GM19099 (cell line): ENCODE measurements around the gene OR5AU1.

ENCODE experiments used
- POLR2A ChIP-seq: IDR thresholded peaks from 3 replicates; pipeline ENCODE4 v1.6.1; 2011; ENCODE audit warnings: low read depth; ENCODE audit not compliant: insufficient read length; ENCODE audit errors: extremely low read depth

The OR5AU1 gene

GRCh38 chr14:21155963-21156362, at the start of gene OR5AU1:
OR5AU1 (minus strand) TSS chr14:21156063; CDS start chr14:21155872, 191 bp downstream.
- no peak for TF ChIP-seq POLR2A

- TF ChIP-seq POLR2A = no peak
Observed at GRCh38 chr14:21205026-21205677, 49.3 kb upstream of the OR5AU1 start.

GRCh38 chr14:21204167-21205025, 48.5 kb upstream of the OR5AU1 start:
- TF ChIP-seq POLR2A = peak; percentile 26

- no peak for TF ChIP-seq POLR2A
Observed at GRCh38 chr14:21203470-21204166, 47.8 kb upstream of the OR5AU1 start.

GRCh38 chr14:21202463-21203358, 46.8 kb upstream of the OR5AU1 start:
- no peak for TF ChIP-seq POLR2A

DNA sequence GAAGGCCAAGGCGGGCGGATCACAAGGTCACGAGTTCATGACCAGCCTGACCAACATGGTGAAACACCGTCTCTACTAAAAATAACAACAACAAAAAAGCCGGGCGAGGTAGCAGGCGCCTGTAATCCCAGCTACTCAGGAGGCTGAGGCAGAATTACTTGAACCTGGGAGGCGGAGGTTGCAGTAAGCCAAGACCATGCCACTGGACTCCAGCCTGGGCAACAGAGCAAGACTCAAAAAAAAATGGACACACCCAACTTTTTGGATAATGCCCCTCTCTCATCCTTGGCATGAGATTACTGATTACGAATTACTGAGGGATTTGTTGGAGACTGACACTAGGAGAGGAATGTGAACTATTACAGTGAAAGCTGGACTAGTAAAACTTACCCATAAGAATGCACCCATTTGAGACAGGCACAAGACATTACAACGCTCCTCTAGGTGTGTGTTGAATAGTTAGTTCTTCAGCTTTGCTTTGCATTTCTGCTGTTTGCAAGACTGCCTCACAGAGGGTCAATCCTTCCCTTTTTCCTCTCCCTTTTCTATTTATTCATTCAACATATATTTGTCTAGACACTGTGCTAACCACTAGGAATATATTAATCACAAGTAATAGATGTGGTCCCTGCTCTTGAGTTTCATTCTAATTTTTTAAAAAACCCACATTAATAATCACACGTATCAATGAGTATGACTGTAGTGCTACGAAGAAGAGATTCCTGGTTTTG, 46.0 kb upstream of the OR5AU1 start:
- TF ChIP-seq POLR2A = no peak

DNA sequence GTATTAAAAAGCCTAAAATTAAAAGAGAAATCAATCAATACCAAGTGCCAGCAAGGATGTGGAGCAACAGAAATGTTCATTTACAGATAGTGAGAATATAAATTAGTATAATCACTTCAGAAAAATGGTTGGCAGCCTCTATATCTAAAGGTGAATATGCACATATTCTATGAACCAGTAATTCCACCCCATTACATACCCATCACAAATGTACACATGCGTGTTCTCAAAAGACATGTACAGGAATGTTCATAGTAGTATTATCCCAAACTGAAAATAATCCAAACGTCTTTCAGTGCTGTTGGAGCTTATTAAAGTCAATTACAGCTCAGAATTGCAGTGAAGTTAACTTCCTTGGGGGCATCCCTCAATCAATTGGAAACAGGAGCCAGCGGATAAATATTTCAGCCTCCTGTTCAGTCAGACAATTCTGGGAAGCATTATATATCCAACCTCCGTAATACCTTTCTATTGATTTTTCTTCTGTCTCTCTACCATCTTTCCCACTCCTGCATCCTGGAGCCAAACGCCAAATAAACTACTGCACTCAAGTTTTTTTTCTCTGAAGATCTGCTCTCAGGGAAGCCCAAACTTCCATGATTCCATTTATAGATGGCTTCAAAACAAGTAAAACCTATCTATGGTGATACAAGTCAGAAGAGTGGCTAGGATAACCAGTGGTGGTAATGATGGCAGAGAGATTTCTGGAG, 45.0 kb upstream of the OR5AU1 start:
- no peak for TF ChIP-seq POLR2A

- no peak for TF ChIP-seq POLR2A
Observed at GRCh38 chr14:21199611-21200560, 44.0 kb upstream of the OR5AU1 start.

- no peak for TF ChIP-seq POLR2A
Observed at GRCh38 chr14:21197418-21198205, 41.7 kb upstream of the OR5AU1 start.

DNA sequence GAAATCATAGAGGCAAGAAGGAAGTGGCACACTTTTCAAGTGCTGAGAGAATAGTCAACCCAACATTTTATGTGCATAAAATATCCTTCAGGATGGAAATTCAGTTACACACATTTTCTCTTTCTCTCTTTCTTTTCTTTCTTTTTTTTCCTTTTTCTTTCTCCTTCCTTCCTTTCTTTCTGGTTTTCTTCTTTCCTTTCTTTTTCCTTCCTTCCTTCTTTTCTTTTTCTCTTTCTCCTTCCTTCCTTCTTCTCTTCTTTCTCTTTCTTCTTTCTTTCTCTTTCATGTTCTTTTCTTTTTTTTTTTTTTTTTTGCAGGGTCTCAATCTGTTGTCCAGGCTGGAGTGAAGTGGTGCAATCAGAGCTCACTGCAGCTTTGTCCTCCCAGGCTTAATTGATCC, 38.7 kb upstream of the OR5AU1 start:
- no peak for TF ChIP-seq POLR2A

DNA sequence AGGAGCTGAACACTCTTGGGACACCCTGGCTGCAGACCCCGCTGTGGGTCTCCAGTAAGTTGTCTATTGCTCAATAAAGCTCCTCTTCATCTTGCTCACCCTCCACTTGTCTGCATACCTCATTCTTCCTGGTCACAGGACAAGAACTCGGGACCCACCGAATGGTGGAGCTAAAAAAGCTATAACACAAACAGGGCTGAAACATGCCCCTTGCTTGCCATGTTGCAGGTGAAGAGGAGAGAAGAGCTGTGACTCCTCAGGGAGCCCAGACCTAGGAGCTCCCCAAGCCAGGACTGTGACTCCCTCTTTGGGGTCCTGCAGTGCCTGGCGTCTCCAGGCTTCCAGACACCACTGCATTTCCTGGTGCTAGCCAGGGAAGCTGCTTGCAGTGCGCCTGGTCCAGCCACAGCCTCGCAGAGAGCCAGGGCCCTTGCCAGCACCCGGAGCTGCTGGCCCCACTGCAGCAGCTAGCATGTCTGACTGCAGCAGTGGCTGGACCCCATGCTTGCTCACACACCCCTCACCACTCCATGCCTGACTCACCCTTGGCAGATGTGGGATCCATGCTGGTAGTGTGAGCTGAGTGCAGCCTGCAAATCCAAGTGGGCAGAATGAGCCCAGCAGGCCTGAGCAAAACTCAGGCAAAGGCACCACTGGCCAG, 37.1 kb upstream of the OR5AU1 start:
- TF ChIP-seq POLR2A = no peak
